ENCODE results near the gene C19orf81. TPM values are rescaled to one million over a fixed set of nuclear protein-coding genes. Genes with fewer than 3 reads are reported as not detected.

C19orf81 gene
- total and polyA plus RNA-seq, 9 of the 15 experiments (the other 6 are each of a cell fraction or from before 2014, with no cell fraction given) = 2.5 to 42.9 (median 33.0) TPM; not detected in 4

- no peak for TF ChIP-seq ZMIZ1 (IDR thresholded peaks at IDR 0.05; ENCODE audit: low read depth in 2 of 2, low read length in 2 of 2)
- no peak for TF ChIP-seq CREB5 (CRISPR knock-in tag; IDR thresholded peaks at IDR 0.05)
Observed at GRCh38 chr19:50629194-50629593, 20.1 kb upstream of the C19orf81 start (continued).

- no peak overlapping the region for H3K4me2 ChIP-seq (ENCODE audit: insufficient read depth, low read length)
- 49% methylated on average over 12 of the region's 14 CpGs for WGBS (ENCODE audit: insufficient coverage, low coverage, missing lambda C conversion rate)
- intact Hi-C loops (cut with micrococcal nuclease) = no loop called here
- DNase-seq (ENCODE audit: extremely low read depth in 1 of 4, low spot score in 3 of 4) (no peak), FAIRE-seq (no peak), ATAC-seq (no peak)
- no peak overlapping the region for H3K27ac ChIP-seq (ENCODE audit: extremely low read depth, low read depth, low read length)
- peaks cover 0 to 21% of the 10 kb centered on the region in 2 experiments; a peak in 2 of 5 replicates for H3K4me1 ChIP-seq (replicated peaks in 1 of 2; ENCODE audit: control insufficient read depth in 2 of 2, insufficient read depth in 2 of 2, low read length in 2 of 2)
- no peak overlapping the region for H3K4me3 ChIP-seq
- H3K27me3 ChIP-seq (ENCODE audit: control insufficient read depth in 2 of 2, insufficient read depth in 2 of 2, low read length in 2 of 2) = no peaks in the 10 kb centered on the region
- H2AFZ ChIP-seq (ENCODE audit: low read depth, low read length) = no peak overlapping the region
- H4K20me1 ChIP-seq (replicated peaks; ENCODE audit: control insufficient read depth, insufficient read depth, low read length) = no peaks in the 10 kb centered on the region
- ChIA-PET CTCF (ENCODE audit: low intra/inter-chr PET ratio) (no interaction called here), POLR2A (no interaction called here)
- H3K9me3 ChIP-seq (replicated peaks; ENCODE audit: control insufficient read depth, insufficient read depth, low read depth, low read length) = peaks cover 10% of the 10 kb centered on the region; the same call in 1 of the 2 replicates
- H3K9ac ChIP-seq (ENCODE audit: insufficient read depth in 1 of 2, low read depth in 2 of 2, low read length in 2 of 2) = no peak overlapping the region
- H3K36me3 ChIP-seq (ENCODE audit: control insufficient read depth, insufficient read depth, low read length) = no peaks in the 10 kb centered on the region
- in situ Hi-C loops (cut with MboI) = no loop called here
- no peaks in the 10 kb centered on the region for H3K9me1 ChIP-seq (ENCODE audit: control insufficient read depth, insufficient read depth, low read length)
- H3K79me2 ChIP-seq (ENCODE audit: control insufficient read depth, insufficient read depth, low read length) = no peaks in the 10 kb centered on the region
- BruUV-seq (replicated peaks) = no TSS peak
- no peak for TF ChIP-seq CAMTA2 (CRISPR knock-in tag; conservative IDR thresholded peaks at IDR 0.05)
- TF ChIP-seq ZNF280A (IDR thresholded peaks at IDR 0.05; ENCODE audit: low read depth, partially characterized antibody) = no peak
- no peak for TF ChIP-seq ZNF146 (CRISPR knock-in tag; IDR thresholded peaks at IDR 0.05; ENCODE audit: unreplicated experiment)
- no peak for TF ChIP-seq IRF1 (CRISPR knock-in tag; IDR thresholded peaks at IDR 0.05; ENCODE audit: borderline replicate concordance)
- TF ChIP-seq CCAR2 (IDR thresholded peaks at IDR 0.05; ENCODE audit: low read depth, low read length) = no peak
- TF ChIP-seq NFATC3 (IDR thresholded peaks at IDR 0.05) = no peak
- no peak for TF ChIP-seq JUNB (CRISPR knock-in tag; conservative IDR thresholded peaks at IDR 0.05)
- TF ChIP-seq ELK3 (CRISPR knock-in tag; IDR thresholded peaks at IDR 0.05) = no peak
- TF ChIP-seq ZBTB2 (IDR thresholded peaks at IDR 0.05) = no peak
Observed at GRCh38 chr19:50629801-50630200, 19.4 kb upstream of the C19orf81 start.

Data from K562 (cell line).